Measurements from ENCODE around the gene HIRA. TPM values are rescaled to one million over a fixed set of nuclear protein-coding genes. Genes with fewer than 3 reads are reported as not detected.
"Not testable (repeated sequence)": the region's sequence is repeated elsewhere in the genome, so short reads cannot be mapped to it uniquely, and the experiment has no call there.

The HIRA gene
- total RNA-seq, 1 experiment from 2014 or later = 50.6 TPM

DNA sequence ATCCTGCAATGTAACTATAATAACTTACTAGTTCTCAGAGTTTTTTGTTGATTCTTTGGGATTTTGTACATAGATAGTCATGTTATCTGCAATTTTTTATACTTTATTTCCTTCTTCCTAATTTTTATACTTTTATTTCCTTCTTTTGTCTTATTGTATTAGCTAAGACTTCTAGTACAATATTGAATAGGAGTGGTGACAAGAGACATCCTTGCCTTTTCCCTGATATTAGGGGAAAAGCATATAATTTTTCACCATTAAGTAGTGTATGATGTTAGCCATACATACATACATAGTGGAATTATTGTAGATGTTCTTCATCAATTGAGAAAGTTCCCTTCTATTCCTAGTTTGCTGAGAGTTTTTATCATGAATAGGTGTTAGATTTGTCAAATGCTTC, 112.3 kb downstream of the HIRA start:
- CTCF ChIA-PET = no interaction called here
- no peak for DNase-seq (ENCODE audit: low spot score)

GRCh38 chr22:19317865-19318264, 113.7 kb downstream of the HIRA start:
- intact Hi-C loops (cut with micrococcal nuclease; ENCODE audit: unreplicated experiment) = no loop called here
- BruUV-seq (replicated peaks) = no TSS peak
- Histone ChIP-seq H3K36me3 (ENCODE audit: insufficient read depth, low read length, poor library complexity, severe bottlenecking) (no peaks in the 10 kb centered on the region), H3K4me3 (ENCODE audit: low read depth, low read length, poor library complexity, severe bottlenecking) (no peak overlapping the region), H3K27me3 (replicated peaks; ENCODE audit: insufficient read depth, low read depth, low read length, poor library complexity) (no peaks in the 10 kb centered on the region), H3K4me1 (ENCODE audit: insufficient read depth, low read length, poor library complexity, severe bottlenecking) (no peaks in the 10 kb centered on the region), H3K9me3 (ENCODE audit: low read depth, low read length, poor library complexity, severe bottlenecking) (peaks cover 11% of the 10 kb centered on the region), H3K27ac (ENCODE audit: low read depth, low read length, poor library complexity, severe bottlenecking) (no peak overlapping the region)
- ChIA-PET CTCF (no interaction called here), POLR2A (ENCODE audit: low non-redundant PET) (no interaction called here)
- DNase-seq (ENCODE audit: low spot score) = no peak
- TF ChIP-seq CTCF (conservative IDR thresholded peaks at IDR 0.05; ENCODE audit: low read depth, low read length) = no peak

More for the DNA sequence above, 112.3 kb downstream of the HIRA start:
- no peak for TF ChIP-seq CTCF (conservative IDR thresholded peaks at IDR 0.05; ENCODE audit: low read depth, low read length)
- no peak for TF ChIP-seq EZH2 (IDR thresholded peaks at IDR 0.05; ENCODE audit: borderline replicate concordance, low read depth, low read length, poor library complexity, severe bottlenecking)
- H3K4me1 ChIP-seq (ENCODE audit: insufficient read depth, low read length, poor library complexity, severe bottlenecking) = no peaks in the 10 kb centered on the region
- H3K27me3 ChIP-seq (replicated peaks; ENCODE audit: insufficient read depth, low read depth, low read length, poor library complexity) = no peaks in the 10 kb centered on the region
- POLR2A ChIA-PET (ENCODE audit: low non-redundant PET) = no interaction called here
- intact Hi-C loops (cut with micrococcal nuclease; ENCODE audit: unreplicated experiment) = no loop called here
- peaks cover 11% of the 10 kb centered on the region for H3K9me3 ChIP-seq (ENCODE audit: low read depth, low read length, poor library complexity, severe bottlenecking)
- no peak overlapping the region for H3K27ac ChIP-seq (ENCODE audit: low read depth, low read length, poor library complexity, severe bottlenecking)
- no peaks in the 10 kb centered on the region for H3K36me3 ChIP-seq (ENCODE audit: insufficient read depth, low read length, poor library complexity, severe bottlenecking)
- BruUV-seq (replicated peaks) = no TSS peak
- H3K4me3 ChIP-seq (ENCODE audit: low read depth, low read length, poor library complexity, severe bottlenecking) = no peak overlapping the region

- TF ChIP-seq EZH2 (IDR thresholded peaks at IDR 0.05; ENCODE audit: borderline replicate concordance, low read depth, low read length, poor library complexity, severe bottlenecking) = no peak
- TF ChIP-seq CTCF (conservative IDR thresholded peaks at IDR 0.05; ENCODE audit: low read depth, low read length) = no peak
- BruUV-seq (replicated peaks) = no TSS peak
- intact Hi-C loops (cut with micrococcal nuclease; ENCODE audit: unreplicated experiment) = no loop called here
- H3K36me3 ChIP-seq (ENCODE audit: insufficient read depth, low read length, poor library complexity, severe bottlenecking) = no peaks in the 10 kb centered on the region
- ChIA-PET POLR2A (ENCODE audit: low non-redundant PET) (no interaction called here), CTCF (no interaction called here)
- no peaks in the 10 kb centered on the region for H3K9me3 ChIP-seq (ENCODE audit: low read depth, low read length, poor library complexity, severe bottlenecking)
- no peak overlapping the region for H3K27ac ChIP-seq (ENCODE audit: low read depth, low read length, poor library complexity, severe bottlenecking)
- H3K4me1 ChIP-seq (ENCODE audit: insufficient read depth, low read length, poor library complexity, severe bottlenecking) = no peaks in the 10 kb centered on the region
- DNase-seq (ENCODE audit: low spot score) = no peak
- no peak overlapping the region for H3K4me3 ChIP-seq (ENCODE audit: low read depth, low read length, poor library complexity, severe bottlenecking)
- no peaks in the 10 kb centered on the region for H3K27me3 ChIP-seq (replicated peaks; ENCODE audit: insufficient read depth, low read depth, low read length, poor library complexity)
Measured at GRCh38 chr22:19307872-19308271, 123.7 kb downstream of the HIRA start.

- CTCF ChIA-PET = interaction anchor here (1.6 kb wide), 1 partner anchor 323 kb away, joined by 6 read pairs; no protein-coding TSS in a partner anchor
- DNase-seq (ENCODE audit: low spot score); POLR2A ChIA-PET (ENCODE audit: low non-redundant PET): not testable (repeated sequence)
Measured at GRCh38 chr22:19306535-19306934, 125.0 kb downstream of the HIRA start.

More at GRCh38 chr22:19306535-19306934, 125.0 kb downstream of the HIRA start:
- H3K9me3 ChIP-seq (ENCODE audit: low read depth, low read length, poor library complexity, severe bottlenecking); H3K4me1 ChIP-seq (ENCODE audit: insufficient read depth, low read length, poor library complexity, severe bottlenecking); BruUV-seq (replicated peaks); H3K27ac ChIP-seq (ENCODE audit: low read depth, low read length, poor library complexity, severe bottlenecking); H3K36me3 ChIP-seq (ENCODE audit: insufficient read depth, low read length, poor library complexity, severe bottlenecking); intact Hi-C loops (cut with micrococcal nuclease; ENCODE audit: unreplicated experiment); H3K4me3 ChIP-seq (ENCODE audit: low read depth, low read length, poor library complexity, severe bottlenecking); H3K27me3 ChIP-seq (replicated peaks; ENCODE audit: insufficient read depth, low read depth, low read length, poor library complexity): not testable (repeated sequence)
